ENCODE data around the gene GGT1.
"Not testable (repeated sequence)": the region's sequence is repeated elsewhere in the genome, so short reads cannot be mapped to it uniquely, and the experiment has no call there.

Gene GGT1

DNA sequence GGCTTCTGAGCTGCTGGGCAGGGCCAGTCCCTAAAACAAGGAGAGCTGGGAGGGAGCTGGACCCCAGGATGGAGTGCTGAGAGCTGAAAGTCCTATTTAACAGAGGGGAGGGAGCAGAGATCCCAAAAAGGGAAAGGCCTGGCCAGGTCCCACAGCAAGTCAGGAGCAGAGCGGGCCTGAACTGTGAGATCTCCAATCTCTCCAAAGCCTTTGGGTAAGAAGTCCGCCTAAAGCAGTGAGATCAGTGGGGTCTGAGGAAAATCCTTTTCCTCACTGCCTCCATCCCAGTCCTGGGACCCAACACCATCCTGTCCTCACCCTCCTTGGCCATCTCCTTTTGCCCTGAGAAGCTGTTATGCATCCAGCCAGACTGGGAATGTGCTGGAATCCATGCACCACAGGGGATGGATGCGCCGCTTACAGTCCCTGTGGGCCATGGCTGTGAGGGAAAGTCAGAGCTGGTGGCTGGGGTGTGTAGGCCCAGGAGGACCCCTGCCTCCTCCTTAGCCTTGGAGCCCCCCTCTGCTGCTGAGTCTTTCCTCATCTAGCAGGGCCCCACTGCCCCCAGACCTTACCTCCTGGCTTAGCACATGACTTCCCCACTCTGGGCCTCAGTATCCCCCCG lies 18.7 kb upstream of the GGT1 start:
- DNase-seq: no peak

DNA sequence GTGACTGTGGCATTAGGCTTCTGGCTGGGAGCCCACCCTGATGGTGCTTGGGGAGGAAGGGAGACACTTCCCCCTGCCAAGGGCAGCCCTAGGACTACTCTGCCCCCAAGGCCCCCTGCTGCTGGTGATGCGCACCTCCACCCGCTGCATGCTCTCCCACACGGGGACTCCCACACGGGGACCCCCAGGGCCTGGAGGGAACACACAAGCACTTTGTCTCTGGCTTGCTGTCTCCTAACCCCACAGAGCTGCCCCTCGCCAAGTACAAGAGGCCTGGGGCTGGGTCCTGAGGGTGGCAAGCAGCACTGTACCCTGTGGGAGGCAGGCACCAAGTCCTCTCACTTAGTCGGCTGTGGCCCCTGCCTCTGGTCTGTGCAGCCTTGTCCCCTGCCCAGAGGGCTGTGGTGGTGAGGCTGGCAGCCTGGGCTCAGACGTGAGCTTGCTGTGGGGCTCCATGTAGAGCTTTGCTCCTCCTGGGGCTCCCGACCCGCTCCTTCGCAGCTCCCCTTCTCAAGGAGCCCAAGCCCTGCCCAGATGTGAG lies 18.1 kb upstream of the GGT1 start:
- DNase-seq: no peak

DNA sequence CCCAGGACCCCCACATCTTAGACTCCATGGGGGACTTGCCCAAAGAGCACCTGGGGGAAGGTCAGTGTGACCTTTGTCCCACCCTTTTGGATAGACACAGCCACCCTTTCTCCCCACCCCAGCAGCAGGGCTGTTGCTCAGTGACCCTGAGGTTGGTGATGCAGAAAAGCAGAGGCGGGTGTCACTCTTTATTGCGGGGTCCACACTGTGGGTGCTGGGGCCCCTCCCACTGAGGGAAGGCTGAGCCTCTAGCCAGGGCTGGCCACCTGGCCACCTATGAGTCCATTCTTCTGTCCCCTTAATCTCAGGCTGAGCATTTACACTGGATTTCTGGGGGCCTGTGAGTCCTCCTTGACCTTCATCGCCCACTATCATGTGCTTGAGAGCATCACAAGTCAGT lies 17.5 kb upstream of the GGT1 start:
- DNase-seq: no peak

- DNase-seq: no peak
Measured at GRCh38 chr22:24585927-24586546, 17.0 kb upstream of the GGT1 start.

DNA sequence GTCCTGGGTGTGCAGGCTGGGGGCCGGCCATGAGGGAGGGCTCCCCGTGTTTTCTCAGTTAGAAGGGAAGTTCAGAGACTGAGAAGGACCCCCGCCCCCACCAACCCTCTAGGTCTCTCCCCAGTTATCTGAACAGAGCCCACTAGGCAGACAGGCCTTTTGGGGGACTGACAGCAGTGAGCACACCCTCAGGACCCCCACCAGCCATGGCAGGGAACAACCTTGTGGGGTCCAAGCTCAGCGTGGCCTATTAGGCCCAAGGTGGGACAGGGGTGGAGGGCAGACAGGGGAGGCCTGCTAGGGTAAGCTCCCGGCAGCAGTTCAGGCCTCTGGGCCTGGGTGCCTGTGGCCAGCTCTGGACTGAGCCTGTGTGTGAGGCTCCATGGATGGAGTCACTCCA lies 15.7 kb upstream of the GGT1 start:
- no peak for DNase-seq

DNA sequence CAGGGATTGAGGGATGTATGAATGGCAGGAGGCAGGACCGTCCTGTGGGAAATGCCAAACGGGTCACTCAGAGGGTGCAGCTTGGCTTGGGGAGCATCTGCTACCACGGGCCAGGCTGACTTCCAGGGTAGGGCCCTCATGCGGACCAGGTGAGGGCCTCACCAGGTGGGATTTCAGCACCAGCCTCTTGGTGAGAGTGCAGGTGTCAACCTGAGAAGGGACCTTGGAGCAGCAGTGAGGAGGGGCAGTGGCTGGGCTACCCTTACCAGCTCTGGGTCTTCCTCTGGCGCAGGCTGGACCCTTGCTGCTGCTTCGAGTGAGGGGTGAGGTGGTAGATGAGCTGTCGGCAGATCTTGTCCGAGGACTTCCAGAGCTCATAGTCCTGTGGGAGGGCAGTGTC lies 15.0 kb upstream of the GGT1 start:
- no peak for DNase-seq

- no peak for DNase-seq
Measured at GRCh38 chr22:24588381-24588756, 14.6 kb upstream of the GGT1 start.

DNA sequence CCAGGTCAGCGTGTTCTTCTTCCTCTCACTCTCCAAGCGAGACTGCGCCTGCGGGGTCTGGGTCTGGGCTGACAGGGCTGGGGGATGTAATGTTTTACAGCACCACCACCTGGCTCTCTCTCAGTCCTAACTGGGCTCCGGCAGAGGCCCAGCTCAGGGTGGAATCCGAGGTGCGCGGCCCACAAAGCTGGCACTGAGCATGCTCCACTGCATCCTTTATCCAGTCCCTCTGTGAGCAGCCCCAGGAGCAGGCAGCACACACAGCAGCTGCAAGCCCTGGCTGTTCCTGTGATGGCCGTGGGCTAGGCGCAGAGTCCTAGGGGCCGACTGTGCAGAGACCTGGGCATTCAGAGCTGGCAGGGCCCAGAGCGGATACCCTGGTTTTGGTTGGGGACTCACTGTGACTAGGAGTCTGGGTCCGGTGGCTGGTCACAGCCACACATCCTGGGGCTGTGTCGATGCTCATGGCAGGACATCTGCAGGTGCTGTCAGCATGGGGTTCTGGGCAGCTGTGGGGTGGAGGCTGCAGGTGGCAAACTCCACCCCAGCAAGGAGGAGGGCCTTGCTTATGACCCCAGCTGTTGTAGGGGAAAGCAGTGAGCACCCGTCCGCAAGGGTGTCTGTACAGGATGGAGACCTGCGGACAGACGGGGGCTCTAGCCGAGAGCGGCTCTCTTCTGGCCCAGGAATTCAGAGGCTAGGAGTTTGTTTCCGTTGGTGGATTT lies 14.1 kb upstream of the GGT1 start:
- no peak for DNase-seq

DNA sequence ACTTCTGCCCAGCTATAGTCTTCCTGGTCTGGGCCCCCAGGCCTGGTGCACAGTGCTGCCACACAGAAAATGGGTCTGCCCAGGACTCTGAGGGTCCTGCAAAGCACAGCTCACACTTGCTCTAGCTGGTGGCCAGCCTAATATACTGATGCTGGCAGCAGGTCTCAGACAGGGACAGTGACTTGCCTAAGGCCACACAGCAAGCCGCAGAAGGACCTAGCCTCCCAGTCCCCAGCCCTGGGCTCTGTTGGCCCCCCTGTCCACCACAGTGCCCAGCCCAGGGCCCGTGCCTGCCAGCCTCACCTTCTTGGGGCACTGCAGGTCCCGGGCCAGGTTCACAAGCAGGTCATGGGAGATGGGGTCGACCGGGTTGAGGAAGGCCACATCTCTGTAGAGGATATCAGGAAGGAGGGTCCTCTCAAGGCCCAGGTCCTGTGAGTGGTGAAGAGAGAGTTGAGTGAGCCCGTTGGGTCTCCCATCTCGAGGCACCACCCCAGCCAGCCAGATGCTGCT lies 13.4 kb upstream of the GGT1 start:
- no peak for DNase-seq

DNA sequence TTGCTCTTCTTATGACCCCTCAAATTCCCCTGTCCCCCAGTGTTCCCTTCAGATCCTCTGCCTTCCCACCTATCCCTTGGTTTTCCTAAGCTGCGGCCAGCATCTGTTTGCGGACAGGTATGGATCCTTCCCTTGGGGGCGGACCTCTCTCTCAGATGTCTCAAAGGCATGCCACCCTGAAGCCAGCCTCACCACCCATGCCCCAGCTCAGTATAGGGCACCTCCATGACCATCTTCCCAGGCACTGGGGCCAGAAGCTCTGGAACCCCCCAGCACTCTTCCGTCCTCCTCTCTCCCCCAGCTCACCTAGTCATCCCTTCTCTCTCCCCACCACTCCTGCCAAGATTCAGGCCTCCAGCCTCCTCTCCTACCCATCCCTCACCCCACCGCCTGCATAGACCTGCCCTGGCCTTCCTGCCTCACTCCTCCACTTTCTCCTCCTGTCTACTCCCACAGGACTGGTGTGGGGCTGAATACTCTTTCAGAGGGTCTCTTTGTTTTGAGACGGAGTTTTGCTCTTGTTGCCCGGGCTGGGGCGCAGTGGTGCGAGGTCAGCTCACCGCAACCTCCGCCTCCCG lies 12.3 kb upstream of the GGT1 start:
- no peak for DNase-seq

DNA sequence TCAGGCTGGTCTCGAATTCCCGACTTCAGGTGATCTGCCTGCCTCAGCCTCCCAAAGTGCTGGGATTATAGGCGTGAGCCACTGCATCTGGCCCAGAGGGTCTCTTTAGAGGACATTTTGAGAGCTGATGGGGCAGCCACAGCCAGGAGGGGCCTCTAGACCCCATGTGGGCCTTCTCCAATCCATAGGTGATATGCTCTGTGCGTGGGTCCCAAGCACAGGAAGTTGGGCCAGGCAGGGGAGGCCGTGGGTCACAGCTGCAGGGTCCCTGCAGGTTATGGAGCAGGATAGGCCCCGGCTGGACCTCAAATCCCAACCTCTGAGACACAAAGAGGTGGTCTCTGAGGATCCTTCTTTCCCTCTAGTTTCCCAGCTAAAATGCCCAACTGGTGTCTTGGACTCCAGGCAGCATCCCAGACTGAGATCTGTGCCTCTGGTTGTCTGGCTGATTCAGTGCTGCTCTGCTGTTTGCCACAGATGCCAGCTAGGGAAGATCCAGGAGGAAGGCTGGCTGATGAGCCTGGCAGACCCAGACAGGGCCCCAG lies 11.6 kb upstream of the GGT1 start:
- DNase-seq: no peak

DNA sequence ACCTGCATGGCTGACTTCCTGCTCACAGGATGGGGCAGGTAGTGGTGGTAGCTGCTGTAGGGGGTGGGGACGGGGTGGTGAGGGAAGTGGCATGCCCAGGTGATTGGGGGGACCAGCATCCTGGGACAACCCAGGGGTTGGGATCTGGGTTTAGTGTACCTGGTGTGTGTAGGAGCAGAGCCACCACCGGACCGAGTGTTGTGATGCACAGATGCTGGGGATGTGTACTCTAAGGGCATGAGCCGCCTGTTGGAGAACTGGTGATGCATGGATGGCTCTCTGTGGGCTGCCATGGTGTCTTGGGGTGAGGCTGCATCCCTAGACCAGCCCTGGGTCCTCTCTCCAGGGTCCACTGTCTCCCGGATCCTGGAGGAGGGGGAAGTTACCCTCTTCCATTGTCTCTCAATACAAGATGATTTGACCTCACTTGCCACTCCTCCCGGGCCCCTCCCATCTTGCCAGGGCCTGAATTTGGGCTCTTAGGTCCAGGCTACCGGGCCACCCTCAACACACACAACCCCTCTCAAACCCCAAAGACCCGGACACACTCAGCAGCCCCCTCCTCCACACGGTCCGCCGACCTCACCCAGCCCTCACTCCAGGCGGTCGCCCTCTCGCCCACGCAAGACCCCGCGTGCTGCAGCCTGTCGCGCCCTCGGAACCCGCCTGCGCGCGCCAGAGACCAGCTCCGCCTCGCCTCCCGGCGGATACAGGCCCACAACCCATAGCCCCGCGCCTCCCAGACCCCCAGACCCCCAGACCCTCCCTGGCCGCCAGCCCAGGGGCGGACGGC lies 10.7 kb upstream of the GGT1 start:
- DNase-seq: no peak

DNA sequence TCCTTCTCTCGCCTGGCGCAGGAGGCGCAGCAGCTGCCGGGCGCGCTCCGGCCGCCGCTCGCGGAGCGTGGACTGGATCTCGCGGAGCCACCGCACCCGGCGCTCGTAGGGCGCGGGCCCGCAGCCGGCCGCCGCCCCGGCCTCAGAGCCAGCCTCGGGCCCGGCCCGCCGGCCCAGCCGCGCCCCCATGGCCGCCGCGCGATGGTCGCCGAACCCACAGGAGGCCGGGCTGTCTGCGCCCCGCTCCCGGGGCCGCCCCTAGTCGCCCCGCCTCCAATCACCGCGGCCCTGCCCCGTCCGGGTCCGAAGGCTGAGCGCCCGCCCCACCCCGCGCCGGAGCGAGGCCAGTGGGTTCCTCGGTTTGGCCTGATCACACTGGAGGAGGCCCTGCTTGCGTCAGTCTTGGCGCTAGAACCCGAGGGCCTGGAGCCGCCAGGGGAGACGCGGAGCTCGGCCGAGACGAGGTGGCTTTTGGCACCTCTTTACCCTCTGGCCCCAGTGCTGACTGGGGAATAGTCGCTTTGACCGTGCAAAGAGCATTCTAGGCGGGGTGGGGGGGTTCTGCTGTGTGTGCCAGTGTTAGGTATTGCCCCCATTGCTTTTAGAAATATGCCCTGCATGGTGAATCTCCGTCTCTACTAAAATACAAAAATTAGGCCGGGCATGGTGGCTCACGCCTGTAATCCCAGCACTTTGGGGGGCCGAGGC lies 10.0 kb upstream of the GGT1 start, which contains the start of gene LRRC75B:
TSS of gene LRRC75B (minus strand) at position 223 of the 708 bp plus-strand sequence. CDS start at position 189, 34 bp downstream.
- peak; percentile 70 for DNase-seq

DNA sequence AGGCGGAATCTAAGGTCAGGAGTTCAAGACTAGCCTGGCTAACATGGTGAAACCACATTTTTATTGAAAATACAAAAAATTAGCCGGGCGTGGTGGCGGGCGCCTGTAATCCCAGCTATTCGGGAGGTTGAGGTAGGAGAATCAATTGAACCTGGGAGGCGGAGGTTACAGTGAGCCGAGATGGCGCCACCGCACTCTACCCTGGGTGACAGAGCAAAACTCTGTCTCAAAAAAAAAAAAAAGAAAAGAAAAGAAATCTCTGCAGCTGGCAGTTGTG lies 9.5 kb upstream of the GGT1 start:
- not testable (repeated sequence) for DNase-seq

- DNase-seq: no peak
Measured at GRCh38 chr22:24593836-24594568, 9.0 kb upstream of the GGT1 start.

DNA sequence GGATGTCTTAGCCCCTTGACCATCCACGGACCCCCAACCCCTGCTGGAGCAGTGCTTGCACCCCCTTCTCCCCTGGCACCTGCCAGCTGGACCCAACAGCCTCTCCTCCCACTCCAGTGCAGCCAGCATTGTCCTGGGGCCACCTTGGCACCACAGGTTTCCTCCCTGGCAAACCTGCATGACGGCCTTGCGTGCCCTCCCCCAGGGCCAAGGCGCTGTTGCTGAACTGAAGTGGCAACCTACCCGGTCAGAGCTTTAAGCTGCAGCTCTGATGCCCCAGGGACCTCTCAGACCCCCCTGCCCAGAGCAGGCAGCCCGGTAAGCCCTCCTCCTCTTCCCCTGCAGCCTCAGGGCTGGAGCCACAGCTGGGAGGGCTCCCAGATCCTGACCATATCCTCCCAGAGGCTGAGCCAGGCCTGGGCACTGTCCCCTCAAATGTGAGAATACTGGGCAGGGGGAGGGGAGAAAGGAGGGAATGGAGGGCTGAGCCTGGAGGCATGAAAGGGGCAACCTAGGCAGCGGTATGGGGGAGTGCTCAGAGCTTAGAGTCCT lies 8.3 kb upstream of the GGT1 start:
- DNase-seq: no peak

DNA sequence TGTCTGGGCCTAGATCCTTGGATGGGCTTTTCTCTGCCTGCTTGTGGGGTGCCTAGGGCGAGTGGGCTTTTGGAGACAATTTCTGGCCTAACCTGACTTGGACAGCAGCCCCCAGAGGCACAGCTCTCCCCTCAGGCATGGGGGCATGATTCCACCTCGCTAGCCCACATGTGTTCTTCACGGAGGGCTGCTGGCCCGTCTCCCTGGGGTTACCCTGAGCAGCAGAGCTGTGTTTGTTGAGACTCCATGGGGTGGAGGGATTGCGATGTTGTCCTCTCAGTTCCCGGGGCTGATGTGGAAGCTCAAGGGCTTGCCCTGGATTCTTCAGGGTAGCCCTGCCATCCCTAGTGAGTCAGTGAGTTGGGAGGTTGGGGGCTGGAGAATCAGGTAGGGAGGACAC lies 7.8 kb upstream of the GGT1 start:
- DNase-seq: no peak

GRCh38 chr22:24595863-24596262 lies 7.1 kb upstream of the GGT1 start:
- no peak for DNase-seq

DNA sequence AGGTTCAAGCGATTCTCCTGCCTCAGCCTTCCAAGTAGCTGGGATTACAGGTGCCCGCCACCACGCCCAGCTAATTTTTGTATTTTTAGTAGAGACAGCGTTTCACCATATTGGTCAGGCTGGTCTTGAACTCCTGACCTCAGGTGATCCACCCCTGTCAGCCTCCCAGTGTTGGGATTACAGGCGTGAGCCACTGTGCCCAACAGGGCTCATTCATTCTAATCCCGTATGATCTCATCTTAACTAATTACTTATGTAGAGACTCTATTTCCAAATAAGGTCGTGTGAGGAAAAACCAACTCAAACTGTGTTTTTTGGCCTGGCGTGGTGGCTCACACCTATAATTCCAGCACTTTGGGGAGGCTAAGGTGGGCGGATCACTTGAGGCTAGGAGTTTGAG lies 5.9 kb upstream of the GGT1 start:
- DNase-seq: not testable (repeated sequence)

DNA sequence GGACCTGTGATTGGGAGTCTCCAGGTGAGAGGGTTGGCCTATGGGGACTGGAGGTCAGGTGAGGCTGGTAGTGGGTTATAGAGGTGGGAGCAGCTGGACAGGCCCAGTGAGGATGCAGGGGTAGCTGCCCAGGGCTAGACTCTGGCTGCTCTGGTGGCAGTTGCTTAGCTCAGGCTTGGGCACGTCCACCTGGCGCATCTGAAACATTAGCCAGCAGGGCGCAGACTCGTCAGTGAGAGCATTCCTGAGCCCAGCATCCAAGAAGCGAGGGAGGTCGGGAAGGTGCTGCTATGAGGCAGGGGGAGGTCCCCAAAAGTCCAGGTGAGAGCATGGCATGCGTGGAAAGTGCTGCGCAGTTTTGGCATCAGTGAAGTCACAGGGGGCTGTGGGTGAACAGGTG lies 3.5 kb upstream of the GGT1 start:
- no peak for DNase-seq

All from activated effector memory CD4-positive, alpha-beta T cell treated with anti-CD3 and anti-CD28 coated beads, Interleukin-2, amount 50 U/mL, for 16 hours (primary cell).